GM08714 (cell line): Measurements from ENCODE around the gene ZMIZ1.

Source experiments
- H3K4me3 ChIP-seq: fragments of 200-500 bp; sonication (Bioruptor generic); 2 replicates; pipeline ENCODE4 v1.5.1; 2014; ENCODE audit warnings: mild to moderate bottlenecking, low read length, inconsistent platforms
- ZNF274 ChIP-seq: IDR thresholded peaks from 2 replicates; pipeline ENCODE4 v1.6.1; 2012; ENCODE audit warnings: mild to moderate bottlenecking, low read depth, low read length

Gene ZMIZ1

DNA sequence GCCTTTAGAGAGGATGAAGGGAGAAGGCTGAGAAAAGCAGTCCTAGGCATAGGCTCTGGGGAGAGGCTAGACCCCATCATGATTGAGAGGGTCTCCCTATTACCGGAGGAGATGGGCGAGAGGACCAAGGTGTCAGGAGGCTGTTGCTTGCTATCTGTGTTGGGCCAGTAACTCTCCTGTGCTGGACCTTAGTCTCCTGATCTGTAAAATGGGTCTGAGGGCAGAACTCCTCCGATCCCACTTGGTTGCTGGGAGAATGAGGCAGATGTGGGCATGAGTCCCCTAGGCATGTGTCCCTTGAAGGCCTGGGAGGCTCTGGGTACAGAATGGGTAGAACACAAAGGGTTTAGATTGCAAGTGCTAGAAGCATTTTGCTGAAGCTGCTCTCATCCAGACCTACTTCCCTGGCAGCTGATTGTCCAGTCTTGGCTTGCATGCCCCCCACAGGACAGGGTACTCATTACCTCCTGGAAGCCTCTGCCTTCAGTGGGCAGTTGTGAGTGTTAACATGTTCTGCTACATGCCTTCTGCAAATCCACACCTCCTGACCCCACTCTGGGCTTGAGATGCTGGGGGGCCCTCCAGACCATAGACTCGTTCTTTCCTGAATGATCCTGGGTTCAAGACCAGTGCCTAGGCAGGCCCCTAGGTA lies 4.4 kb downstream of the ZMIZ1 start:
- no peak overlapping the region for H3K4me3 ChIP-seq
- no peak for TF ChIP-seq ZNF274

- no peak for TF ChIP-seq ZNF274
- no peak overlapping the region for H3K4me3 ChIP-seq
These were observed 5.1 kb downstream of the ZMIZ1 start for GRCh38 chr10:79073784-79074432.

DNA sequence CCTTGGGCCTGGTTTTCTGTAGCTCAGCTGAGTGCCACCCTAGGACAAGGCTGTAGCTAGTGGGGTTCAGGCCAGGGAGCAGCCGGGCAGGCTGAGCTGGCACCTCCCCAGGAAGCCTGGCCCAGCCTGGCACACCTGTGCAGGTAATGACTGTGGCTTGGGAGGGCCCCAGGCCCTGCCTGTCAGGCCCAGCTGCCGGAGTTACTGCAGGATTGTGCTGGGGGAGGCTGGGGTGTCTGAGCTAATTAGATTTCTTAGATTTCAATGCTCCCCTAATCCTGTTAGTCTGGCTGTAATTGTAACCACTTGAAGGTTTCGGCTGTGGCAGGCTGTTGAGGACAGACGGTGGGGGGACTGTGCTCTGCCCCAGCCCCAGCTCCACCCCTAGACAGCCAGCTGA lies 6.0 kb downstream of the ZMIZ1 start:
- no peak overlapping the region for H3K4me3 ChIP-seq
- no peak for TF ChIP-seq ZNF274

DNA sequence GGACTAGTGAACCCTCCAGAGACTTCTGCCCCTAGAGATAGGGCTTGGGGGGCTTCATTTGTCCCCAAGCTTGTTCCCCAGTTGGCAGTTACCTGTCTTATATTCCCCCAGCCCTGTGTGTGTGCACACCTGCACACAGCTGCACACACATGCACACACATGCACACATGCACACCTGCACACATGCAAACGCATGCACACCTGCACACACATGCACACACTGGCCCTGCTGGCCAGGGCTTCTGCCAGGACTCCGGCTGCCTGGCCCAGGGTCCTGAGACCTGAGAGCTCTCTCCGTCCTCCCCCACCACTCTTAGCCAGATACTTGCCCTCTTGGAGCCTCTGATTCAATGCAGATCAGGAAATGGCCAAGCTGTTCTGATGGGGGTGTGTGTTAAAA lies 6.7 kb downstream of the ZMIZ1 start:
- TF ChIP-seq ZNF274 = no peak
- H3K4me3 ChIP-seq = no peak overlapping the region

DNA sequence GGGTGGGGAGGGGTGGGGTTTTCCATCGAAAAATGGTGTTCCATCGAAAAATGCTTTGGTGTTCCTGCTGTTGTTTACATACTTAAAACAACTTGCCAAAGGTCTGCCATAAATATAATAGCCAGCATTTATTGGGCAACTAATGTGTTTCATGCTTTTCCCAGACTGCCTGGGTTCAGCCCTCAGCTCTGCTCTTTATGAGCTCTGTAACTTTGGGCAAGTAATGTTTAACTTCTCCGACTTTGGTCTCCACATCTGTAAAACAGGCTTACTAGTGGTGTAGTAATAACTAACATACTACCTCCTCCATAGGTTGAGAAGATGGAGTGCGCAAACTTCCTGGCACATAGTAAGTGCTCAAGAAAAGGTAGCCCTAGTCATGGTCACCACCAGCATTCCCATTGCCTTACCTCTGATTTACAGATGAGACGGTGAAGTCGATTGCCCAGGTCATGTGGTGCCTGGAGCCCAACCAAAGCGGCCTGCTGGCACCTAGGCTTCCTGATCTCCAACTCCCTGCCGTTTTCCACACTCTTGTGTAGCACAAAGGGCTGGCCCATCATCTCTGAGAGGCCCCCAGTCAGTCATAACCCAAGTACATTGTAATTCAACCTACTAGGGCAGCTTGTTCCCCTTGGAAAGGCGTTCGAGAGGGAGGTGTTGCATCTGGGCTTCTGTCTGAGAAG lies 8.9 kb downstream of the ZMIZ1 start:
- no peak for TF ChIP-seq ZNF274
- no peak overlapping the region for H3K4me3 ChIP-seq

GRCh38 chr10:79078367-79079053 lies 9.7 kb downstream of the ZMIZ1 start:
- no peak for TF ChIP-seq ZNF274

DNA sequence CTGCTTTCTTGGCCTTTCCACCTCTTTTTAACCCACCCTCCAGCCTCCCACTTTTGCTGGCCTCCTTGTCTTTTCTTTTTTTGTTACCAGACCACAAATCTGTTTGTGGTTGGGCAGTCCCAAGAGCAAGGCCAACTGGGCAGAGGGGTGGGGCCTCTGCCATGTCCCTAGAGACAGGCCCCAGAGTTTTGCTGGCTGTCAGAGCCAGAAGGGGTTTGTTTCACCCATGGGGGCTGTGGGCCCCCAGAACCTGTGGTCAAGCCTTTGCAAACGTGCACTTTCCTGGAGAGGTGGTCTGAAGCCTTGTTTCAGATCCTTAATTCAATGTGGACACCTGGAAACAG lies 10.3 kb downstream of the ZMIZ1 start:
- TF ChIP-seq ZNF274 = no peak
- no peak overlapping the region for H3K4me3 ChIP-seq

More at GRCh38 chr10:79078367-79079053, 9.7 kb downstream of the ZMIZ1 start:
- no peak overlapping the region for H3K4me3 ChIP-seq

DNA sequence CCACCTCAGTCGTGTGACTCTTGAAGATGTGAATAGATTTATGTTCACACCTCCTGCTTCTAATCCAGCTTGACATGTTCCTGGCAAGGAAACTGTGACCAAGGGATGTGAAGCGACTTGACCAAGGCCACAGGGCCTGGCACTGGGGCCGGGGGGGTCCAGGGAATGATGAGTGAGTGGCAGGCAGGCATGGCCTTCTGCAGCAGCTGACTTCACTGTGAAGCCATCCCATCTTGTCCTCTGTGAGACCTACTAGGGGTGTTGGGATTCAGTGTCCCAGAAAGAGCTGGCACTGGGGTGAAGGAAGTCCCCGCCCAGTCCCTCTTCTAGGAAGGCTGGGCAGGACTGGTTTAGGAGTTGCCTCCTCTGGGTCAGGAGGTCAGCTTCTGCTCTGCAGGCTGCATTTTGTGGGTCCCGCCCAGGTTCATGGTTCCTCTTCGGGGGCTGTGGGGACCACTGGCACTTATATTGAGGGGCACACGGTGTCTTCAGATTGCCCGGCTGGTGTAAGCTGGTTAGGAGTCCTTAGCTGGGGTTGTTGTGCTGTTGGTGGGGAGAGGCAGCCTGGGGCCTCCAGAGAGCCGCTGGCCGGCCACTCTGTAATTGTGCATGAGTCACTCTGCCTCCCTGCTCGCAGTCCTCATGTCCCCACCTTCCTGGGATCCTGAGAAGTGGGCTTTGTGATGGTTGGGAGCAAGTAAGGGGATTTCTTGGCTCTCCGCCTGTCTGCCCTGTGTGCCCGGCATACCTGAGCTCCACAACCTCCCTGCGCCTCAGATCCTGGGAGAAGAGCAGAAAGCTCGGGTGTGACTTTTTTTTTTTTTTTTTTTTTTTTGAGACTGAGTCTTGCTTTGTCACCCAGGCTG lies 11.0 kb downstream of the ZMIZ1 start:
- no peak overlapping the region for H3K4me3 ChIP-seq
- no peak for TF ChIP-seq ZNF274

GRCh38 chr10:79081353-79082034 lies 12.7 kb downstream of the ZMIZ1 start:
- no peak for TF ChIP-seq ZNF274
- no peak overlapping the region for H3K4me3 ChIP-seq

- H3K4me3 ChIP-seq = no peak overlapping the region
- no peak for TF ChIP-seq ZNF274
These were observed 13.2 kb downstream of the ZMIZ1 start for GRCh38 chr10:79082035-79082373.

DNA sequence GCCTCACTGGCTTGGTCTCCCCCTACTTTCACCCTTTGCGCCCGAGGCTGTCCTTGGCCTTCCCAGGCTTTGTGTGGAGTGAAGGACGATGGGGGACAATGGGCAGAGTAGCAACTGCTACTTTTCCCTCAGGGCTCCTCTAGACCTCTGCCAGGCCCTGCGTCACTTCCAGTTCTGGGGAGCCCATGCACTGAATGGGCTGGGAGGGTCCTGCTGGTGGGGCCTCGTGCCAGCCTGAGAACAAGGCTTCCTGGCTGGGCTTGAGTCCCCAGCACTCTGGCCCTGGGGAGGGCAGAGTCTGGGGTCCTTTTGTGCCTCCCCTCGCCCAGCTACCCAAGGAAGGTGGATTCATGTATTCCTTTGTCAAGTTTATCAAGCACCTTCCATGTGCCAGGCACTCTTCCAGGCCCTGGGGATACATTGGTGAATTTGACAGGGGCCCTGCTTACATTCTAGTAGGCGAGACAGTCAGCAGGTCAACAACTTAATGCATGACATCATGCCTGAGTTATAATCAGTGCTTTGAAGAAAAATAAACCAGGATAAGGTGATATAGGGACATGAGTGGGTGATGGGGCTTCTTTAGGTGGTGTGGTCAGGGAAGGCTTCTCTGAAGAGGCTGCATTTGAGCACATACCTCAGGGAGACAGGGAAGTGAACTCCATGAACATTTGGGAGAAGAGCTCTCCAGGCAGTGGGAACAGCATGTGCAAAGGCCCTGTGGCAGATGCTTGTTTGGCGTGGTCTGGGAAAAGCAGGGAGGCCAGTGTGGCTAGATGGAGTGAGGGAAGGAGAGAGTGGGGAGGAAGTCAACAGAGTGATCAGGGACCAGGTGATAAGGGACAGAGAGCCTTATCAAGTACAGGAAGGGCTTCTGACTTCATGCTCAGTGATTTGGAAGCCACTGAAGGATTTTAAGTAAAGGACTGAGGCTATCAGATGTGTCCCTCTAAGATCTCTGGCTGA lies 14.1 kb downstream of the ZMIZ1 start:
- H3K4me3 ChIP-seq = no peak overlapping the region
- no peak for TF ChIP-seq ZNF274

DNA sequence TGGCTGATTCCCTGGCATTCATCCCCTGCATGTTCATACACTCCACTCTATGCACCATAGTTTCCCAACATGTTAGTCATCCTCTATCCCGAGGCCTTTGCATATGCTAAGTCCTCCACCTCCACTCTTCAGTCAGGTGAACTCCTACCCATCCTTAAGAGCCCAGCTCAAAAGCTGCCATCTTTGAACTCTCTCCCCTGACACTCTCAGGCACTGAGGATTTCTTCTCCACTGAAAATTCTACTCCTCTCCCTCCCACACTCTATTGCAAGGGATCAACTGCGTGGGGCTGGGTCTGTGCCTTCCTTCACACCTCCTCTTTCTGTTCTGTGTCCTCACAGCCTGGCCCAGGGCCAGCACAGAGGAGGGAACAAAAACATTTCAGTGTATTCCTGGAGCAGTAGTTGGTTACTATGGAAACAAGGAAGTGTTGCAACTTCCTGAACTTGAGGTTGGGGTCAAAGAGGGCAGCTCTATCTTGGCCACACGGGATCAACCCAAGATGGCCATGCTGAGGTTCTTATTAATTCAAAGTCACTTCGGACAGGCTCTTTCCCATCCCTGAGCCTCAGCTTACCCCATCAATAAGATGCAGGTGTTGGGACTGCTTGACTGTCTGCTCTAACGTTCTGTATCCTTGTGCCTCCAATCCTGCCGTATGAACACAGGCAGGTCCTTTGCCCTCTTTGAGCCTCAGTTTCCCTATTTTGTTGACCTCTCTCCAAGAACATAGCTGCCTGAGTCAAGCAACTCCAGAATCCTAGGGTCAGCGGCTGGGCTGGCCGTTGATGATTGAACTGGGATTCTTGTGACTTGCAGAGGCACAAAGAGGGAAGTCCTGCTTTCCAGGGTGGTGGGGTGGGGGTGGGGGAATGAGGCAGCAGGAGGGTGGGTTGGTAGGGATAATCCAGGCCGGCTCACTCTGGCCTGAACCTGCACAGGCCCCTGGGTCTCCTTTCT lies 15.5 kb downstream of the ZMIZ1 start:
- no peak for TF ChIP-seq ZNF274
- H3K4me3 ChIP-seq = no peak overlapping the region
